Central memory CD4-positive, alpha-beta T cell (primary cell): Measurements from ENCODE around the gene GAL3ST2.
"Not testable (repeated sequence)": the region's sequence is repeated elsewhere in the genome, so short reads cannot be mapped to it uniquely, and the experiment has no call there.

Source experiments
- DNase-seq: peaks from one replicate; pipeline ENCODE4 v3.0.0; 2022

The GAL3ST2 gene

GRCh38 chr2:241809383-241810306 is 33.0 kb downstream of the GAL3ST2 start:
- no peak for DNase-seq

GRCh38 chr2:241810307-241811200 is 33.9 kb downstream of the GAL3ST2 start:
- DNase-seq: no peak

- DNase-seq: no peak
Observed at GRCh38 chr2:241811201-241811951, 34.8 kb downstream of the GAL3ST2 start.

GRCh38 chr2:241811952-241812729 is 35.5 kb downstream of the GAL3ST2 start:
- no peak for DNase-seq

GRCh38 chr2:241812730-241813643 is 36.4 kb downstream of the GAL3ST2 start:
- no peak for DNase-seq

GRCh38 chr2:241813644-241814392 is 37.2 kb downstream of the GAL3ST2 start:
- DNase-seq: peak; percentile 56

- no peak for DNase-seq
Observed at GRCh38 chr2:241814393-241814642, 37.7 kb downstream of the GAL3ST2 start.

GRCh38 chr2:241814643-241815476 is 38.2 kb downstream of the GAL3ST2 start:
- no peak for DNase-seq

GRCh38 chr2:241815477-241816430 is 39.1 kb downstream of the GAL3ST2 start:
- DNase-seq: no peak

GRCh38 chr2:241816431-241817121 is 40.0 kb downstream of the GAL3ST2 start:
- DNase-seq: no peak

GRCh38 chr2:241817126-241817820 is 40.7 kb downstream of the GAL3ST2 start:
- DNase-seq: no peak

- not testable (repeated sequence) for DNase-seq
Observed at GRCh38 chr2:241817821-241818215, 41.2 kb downstream of the GAL3ST2 start.

- no peak for DNase-seq
Observed at GRCh38 chr2:241818229-241818942, 41.8 kb downstream of the GAL3ST2 start.

GRCh38 chr2:241818943-241819270 is 42.3 kb downstream of the GAL3ST2 start:
- DNase-seq: no peak

- not testable (repeated sequence) for DNase-seq
Observed at GRCh38 chr2:241819947-241820624, 43.5 kb downstream of the GAL3ST2 start.
